ENCODE measurements around the gene NEUROG2. TPM values are rescaled to one million over a fixed set of nuclear protein-coding genes. Genes with fewer than 3 reads are reported as not detected.

Gene NEUROG2
- not detected in 2 replicates for total RNA-seq (2021; fragmentation: NEBNext Ultra II Directional; extraction: Animal tissue kit (Norgen Biotek cat#: 25700))
- polyA plus RNA-seq (2011; rRNA removed) = 0.03 TPM in 1 of 2 replicates, not detected in the other
- polyA plus RNA-seq (2011; cell fraction: cytosol; rRNA removed) = 0.05 TPM
- not detected for polyA plus RNA-seq (2011; cell fraction: nucleus; rRNA removed)
- 0.09 TPM in 1 of 4 replicates, not detected in the others for polyA plus RNA-seq (2012, experiment 1 of 2)
- not detected for polyA plus RNA-seq (2012, experiment 2 of 2)
- 0.02 TPM for polyA plus RNA-seq (2013, experiment 1 of 2)
- 0.07 TPM for polyA plus RNA-seq (2013, experiment 2 of 2)
- polyA minus RNA-seq (2011; rRNA and poly(A)+ RNA removed) = not detected in 2 replicates
- not detected for polyA minus RNA-seq (2011; cell fraction: cytosol; rRNA and poly(A)+ RNA removed)
- not detected for polyA minus RNA-seq (2011; cell fraction: nucleus; rRNA and poly(A)+ RNA removed)
- long read RNA-seq, experiment 1 = 0 reads
- long read RNA-seq, experiment 2 = 0 reads

- Histone ChIP-seq H2AFZ (ENCODE audit: low read length) (no peak within 1 kb of the TSS), H2BK12ac (ENCODE audit: low read depth, low read length) (no peak within 1 kb of the TSS; the same call in 1 of the 2 replicates), H2BK5ac (ENCODE audit: low read depth, low read length) (no peak within 1 kb of the TSS), H2BK15ac (ENCODE audit: low read length) (no peak within 1 kb of the TSS), H4K91ac (replicated peaks; ENCODE audit: insufficient read length, low read length) (no peak within 1 kb of the TSS), H3K23me2 (ENCODE audit: low read depth, low read length) (peaks cover 24% of the 10 kb centered on the region; the same call in 1 of the 2 replicates), H2BK20ac (ENCODE audit: low read length) (no peak within 1 kb of the TSS), H3K4me1 (replicated peaks in 1 of 4; ENCODE audit: control insufficient read depth in 3 of 4, insufficient read depth in 4 of 4, low read length in 3 of 4) (peaks cover 12 to 41% (median 18%) of the 10 kb centered on the region in 4 experiments), H2BK120ac (replicated peaks; ENCODE audit: low read depth, low read length) (no peak within 1 kb of the TSS), H2AK5ac (ENCODE audit: low read depth, low read length) (no peak within 1 kb of the TSS), H3K4me3 (ENCODE audit: extremely low read depth in 1 of 4, insufficient read depth in 2 of 4, low read depth in 3 of 4, low read length in 4 of 4) (peak within 1 kb of the TSS; percentile 30 to 59 (median 36)), H3K14ac (ENCODE audit: insufficient read length) (no peak within 1 kb of the TSS), H3K79me1 (ENCODE audit: low read depth, low read length) (no peaks in the 10 kb centered on the region), H3K27ac (ENCODE audit: low read depth, low read length) (no peak within 1 kb of the TSS), H3K9ac (replicated peaks in 1 of 4; ENCODE audit: extremely low read depth in 1 of 4, low read depth in 3 of 4, low read length in 3 of 4) (no peak within 1 kb of the TSS), H3K56ac (replicated peaks; ENCODE audit: insufficient read length, low read depth, low read length) (no peak within 1 kb of the TSS), H3K9me3 (ENCODE audit: insufficient read depth in 2 of 2, low read depth in 1 of 2, low read length in 1 of 2) (no peaks in the 10 kb centered on the region), H4K8ac (ENCODE audit: extremely low read depth, insufficient read depth, low read length) (peak within 1 kb of the TSS; percentile 45), H4K20me1 (replicated peaks in 1 of 2; ENCODE audit: control insufficient read depth in 1 of 2, insufficient read depth in 2 of 2, low read length in 2 of 2) (peaks cover 3 to 30% of the 10 kb centered on the region in 2 experiments), H4K5ac (ENCODE audit: insufficient read length, low read depth, low read length) (no peak within 1 kb of the TSS), H3K4ac (replicated peaks; ENCODE audit: insufficient read length, low read depth, low read length) (no peak within 1 kb of the TSS), H3K23ac (ENCODE audit: insufficient read length) (no peak within 1 kb of the TSS), H3K36me3 (ENCODE audit: control insufficient read depth in 2 of 4, insufficient read depth in 4 of 4, low read length in 3 of 4) (peaks cover 0 to 4% (median 0%) of the 10 kb centered on the region in 4 experiments; a peak in 1 of 8 replicates), H3K4me2 (ENCODE audit: insufficient read depth in 1 of 2, low read depth in 2 of 2, low read length in 2 of 2) (peak within 1 kb of the TSS; percentile 90 to 96), H3K18ac (ENCODE audit: extremely low read depth, low read length) (no peak within 1 kb of the TSS; the same call in 1 of the 2 replicates), H3K79me2 (ENCODE audit: control insufficient read depth in 1 of 2, insufficient read depth in 2 of 2, low read length in 2 of 2) (no peaks in the 10 kb centered on the region), H3K27me3 (replicated peaks in 1 of 4; ENCODE audit: control insufficient read depth in 3 of 4, extremely low read depth in 1 of 4, insufficient read depth in 3 of 4, low read length in 3 of 4) (peaks cover 90 to 100% (median 95%) of the 10 kb centered on the region in 4 experiments)
- ChIA-PET POLR2A (ENCODE audit: partially characterized antibody) (interaction anchor here (0.7 kb wide), 1 partner anchor 319 kb away, joined by 3 read pairs; no protein-coding TSS in a partner anchor), CTCF (ENCODE audit: partially characterized antibody) (interaction anchor here (0.6 to 4.1 kb wide), 16 partner anchors 12 to 638 kb away, joined by 3 to 24 read pairs (median 4); no protein-coding TSS in a partner anchor)
- TF ChIP-seq, protein P1, sequence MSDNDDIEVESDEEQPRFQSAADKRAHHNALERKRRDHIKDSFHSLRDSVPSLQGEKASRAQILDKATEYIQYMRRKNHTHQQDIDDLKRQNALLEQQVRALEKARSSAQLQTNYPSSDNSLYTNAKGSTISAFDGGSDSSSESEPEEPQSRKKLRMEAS (IDR thresholded peaks at IDR 0.05) = peak; percentile 79
- TF ChIP-seq GABPA (IDR thresholded peaks at IDR 0.05; ENCODE audit: borderline replicate concordance, insufficient read depth, low read length) = no peak
- FAIRE-seq (no peak), DNase-seq (ENCODE audit: low read depth in 1 of 2, low spot score in 2 of 2) (no peak)
- 3% methylated on average over 6 of the region's 15 CpGs; no CpG with 5 or more reads in 1 of the 2 experiments for WGBS, 2 experiments (ENCODE audit: extremely low coverage in 1 of 2, insufficient coverage in 1 of 2, insufficient read length in 1 of 2, insufficient replicate concordance in 2 of 2, low coverage in 1 of 2, low lambda C conversion rate in 2 of 2, missing lambda C conversion rate in 1 of 2)
Observed at GRCh38 chr4:112516066-112516470, at the start of gene NEUROG2. NEUROG2 (minus strand) TSS chr4:112516180; CDS start chr4:112515475, 705 bp downstream.

All from H1 (cell line).